ENCODE results near the gene ZC3H7A.

The ZC3H7A gene

GRCh38 chr16:11738742-11739544 is 58.1 kb downstream of the ZC3H7A start:
- DNase-seq (ENCODE audit: low read depth in 2 of 2), result no peak

GRCh38 chr16:11737713-11738112 is 59.3 kb downstream of the ZC3H7A start:
- no peak for DNase-seq (ENCODE audit: low read depth in 2 of 2)

- no peak for DNase-seq (ENCODE audit: low read depth in 2 of 2)
Measured at GRCh38 chr16:11736903-11737302, 60.2 kb downstream of the ZC3H7A start.

- no peak for DNase-seq (ENCODE audit: low read depth in 2 of 2)
Measured at GRCh38 chr16:11735787-11736186, 61.3 kb downstream of the ZC3H7A start.

GRCh38 chr16:11734653-11735043 is 62.4 kb downstream of the ZC3H7A start:
- no peak for DNase-seq (ENCODE audit: low read depth in 2 of 2)

- no peak for DNase-seq (ENCODE audit: low read depth in 2 of 2)
Measured at GRCh38 chr16:11734025-11734652, 62.9 kb downstream of the ZC3H7A start.

GRCh38 chr16:11731222-11731621 is 65.8 kb downstream of the ZC3H7A start:
- DNase-seq (ENCODE audit: low read depth in 2 of 2), result no peak

- no peak for DNase-seq (ENCODE audit: low read depth in 2 of 2)
Measured at GRCh38 chr16:11729787-11730186, 67.3 kb downstream of the ZC3H7A start.

- no peak for DNase-seq (ENCODE audit: low read depth in 2 of 2)
Measured at GRCh38 chr16:11727796-11728543, 69.1 kb downstream of the ZC3H7A start.

GRCh38 chr16:11726008-11726407 is 71.0 kb downstream of the ZC3H7A start:
- DNase-seq (ENCODE audit: low read depth in 2 of 2), result no peak

GRCh38 chr16:11725457-11725856 is 71.6 kb downstream of the ZC3H7A start:
- no peak for DNase-seq (ENCODE audit: low read depth in 2 of 2)

GRCh38 chr16:11722468-11722808 is 74.6 kb downstream of the ZC3H7A start:
- DNase-seq (ENCODE audit: low read depth in 2 of 2), result no peak

- no peak for DNase-seq (ENCODE audit: low read depth in 2 of 2)
Measured at GRCh38 chr16:11721781-11722467, 75.1 kb downstream of the ZC3H7A start.

GRCh38 chr16:11719762-11720161 is 77.3 kb downstream of the ZC3H7A start:
- DNase-seq (ENCODE audit: low read depth in 2 of 2), result no peak

GRCh38 chr16:11719171-11719570 is 77.9 kb downstream of the ZC3H7A start:
- no peak for DNase-seq (ENCODE audit: low read depth in 2 of 2)

- no peak for DNase-seq (ENCODE audit: low read depth in 2 of 2)
Measured at GRCh38 chr16:11717811-11718210, 79.2 kb downstream of the ZC3H7A start.

GRCh38 chr16:11716336-11716735 is 80.7 kb downstream of the ZC3H7A start:
- no peak for DNase-seq (ENCODE audit: low read depth in 2 of 2)

- no peak for DNase-seq (ENCODE audit: low read depth in 2 of 2)
Measured at GRCh38 chr16:11715246-11715947, 81.7 kb downstream of the ZC3H7A start.

GRCh38 chr16:11712122-11712521 is 84.9 kb downstream of the ZC3H7A start:
- no peak for DNase-seq (ENCODE audit: low read depth in 2 of 2)

GRCh38 chr16:11711662-11712061 is 85.4 kb downstream of the ZC3H7A start:
- DNase-seq (ENCODE audit: low read depth in 2 of 2), result no peak

- DNase-seq (ENCODE audit: low read depth in 2 of 2), result no peak
Measured at GRCh38 chr16:11708421-11708820, 88.6 kb downstream of the ZC3H7A start.

Data from stimulated activated CD4-positive, alpha-beta T cell treated with anti-CD3 and anti-CD28 coated beads, Interleukin-1b, Interleukin-23, amount 100 ng/mL, for 4 hours (primary cell).